GM10266 (cell line): ENCODE results near the gene ITPKC.
A peak's percentile ranks its signal among the peaks of the same experiment; 100 is the strongest.

Source experiments
- DNase-seq: peaks from one replicate; pipeline ENCODE4 v3.0.0; 2012; ENCODE audit errors: extremely low spot score
- TF ChIP-seq, protein P1 (sequence below): IDR thresholded peaks from 2 replicates; pipeline ENCODE4 v1.5.1; 2012; ENCODE audit warnings: mild to moderate bottlenecking, low read depth; ENCODE audit not compliant: control insufficient read depth, insufficient read depth; ENCODE audit errors: missing control alignments

Gene ITPKC

DNA sequence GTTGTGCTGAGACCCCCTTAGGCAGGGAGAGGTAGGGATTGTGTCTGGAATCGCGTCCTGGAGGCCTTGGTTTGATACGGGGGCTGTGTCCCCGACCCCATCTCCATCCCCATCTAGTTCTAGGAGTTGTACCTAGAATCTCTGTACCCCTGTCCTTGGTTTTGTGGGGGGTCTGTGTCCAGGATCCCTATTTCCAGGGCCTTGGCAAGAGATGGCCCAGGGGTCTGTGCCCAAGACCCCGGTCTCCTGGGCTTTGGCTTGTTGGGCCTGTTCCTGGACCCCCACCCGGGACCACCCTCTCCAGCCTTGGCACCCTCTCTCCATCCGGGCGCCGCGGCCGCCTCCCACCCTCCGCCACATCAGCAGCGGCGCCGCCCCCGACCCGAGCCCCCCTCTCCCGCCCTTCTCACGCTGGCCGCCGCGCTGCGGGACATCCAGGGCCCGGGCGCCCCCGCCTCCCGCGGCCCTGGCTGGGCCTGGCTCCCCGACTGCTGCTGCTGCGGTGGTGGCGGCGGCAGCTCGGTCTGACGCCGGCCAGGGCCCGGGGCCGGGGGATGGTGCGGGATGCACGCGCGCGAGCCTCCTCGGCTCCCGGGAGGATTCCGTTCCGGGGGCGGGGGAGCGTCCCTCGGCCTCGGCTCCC lies 26.7 kb upstream of the ITPKC start, which contains the start of gene NUMBL:
TSS of gene NUMBL (minus strand) at position 602 of the 643 bp plus-strand sequence. CDS start at position 434, 168 bp downstream.
- TF ChIP-seq, protein P1, sequence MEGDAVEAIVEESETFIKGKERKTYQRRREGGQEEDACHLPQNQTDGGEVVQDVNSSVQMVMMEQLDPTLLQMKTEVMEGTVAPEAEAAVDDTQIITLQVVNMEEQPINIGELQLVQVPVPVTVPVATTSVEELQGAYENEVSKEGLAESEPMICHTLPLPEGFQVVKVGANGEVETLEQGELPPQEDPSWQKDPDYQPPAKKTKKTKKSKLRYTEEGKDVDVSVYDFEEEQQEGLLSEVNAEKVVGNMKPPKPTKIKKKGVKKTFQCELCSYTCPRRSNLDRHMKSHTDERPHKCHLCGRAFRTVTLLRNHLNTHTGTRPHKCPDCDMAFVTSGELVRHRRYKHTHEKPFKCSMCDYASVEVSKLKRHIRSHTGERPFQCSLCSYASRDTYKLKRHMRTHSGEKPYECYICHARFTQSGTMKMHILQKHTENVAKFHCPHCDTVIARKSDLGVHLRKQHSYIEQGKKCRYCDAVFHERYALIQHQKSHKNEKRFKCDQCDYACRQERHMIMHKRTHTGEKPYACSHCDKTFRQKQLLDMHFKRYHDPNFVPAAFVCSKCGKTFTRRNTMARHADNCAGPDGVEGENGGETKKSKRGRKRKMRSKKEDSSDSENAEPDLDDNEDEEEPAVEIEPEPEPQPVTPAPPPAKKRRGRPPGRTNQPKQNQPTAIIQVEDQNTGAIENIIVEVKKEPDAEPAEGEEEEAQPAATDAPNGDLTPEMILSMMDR = no peak
- DNase-seq = no peak

DNA sequence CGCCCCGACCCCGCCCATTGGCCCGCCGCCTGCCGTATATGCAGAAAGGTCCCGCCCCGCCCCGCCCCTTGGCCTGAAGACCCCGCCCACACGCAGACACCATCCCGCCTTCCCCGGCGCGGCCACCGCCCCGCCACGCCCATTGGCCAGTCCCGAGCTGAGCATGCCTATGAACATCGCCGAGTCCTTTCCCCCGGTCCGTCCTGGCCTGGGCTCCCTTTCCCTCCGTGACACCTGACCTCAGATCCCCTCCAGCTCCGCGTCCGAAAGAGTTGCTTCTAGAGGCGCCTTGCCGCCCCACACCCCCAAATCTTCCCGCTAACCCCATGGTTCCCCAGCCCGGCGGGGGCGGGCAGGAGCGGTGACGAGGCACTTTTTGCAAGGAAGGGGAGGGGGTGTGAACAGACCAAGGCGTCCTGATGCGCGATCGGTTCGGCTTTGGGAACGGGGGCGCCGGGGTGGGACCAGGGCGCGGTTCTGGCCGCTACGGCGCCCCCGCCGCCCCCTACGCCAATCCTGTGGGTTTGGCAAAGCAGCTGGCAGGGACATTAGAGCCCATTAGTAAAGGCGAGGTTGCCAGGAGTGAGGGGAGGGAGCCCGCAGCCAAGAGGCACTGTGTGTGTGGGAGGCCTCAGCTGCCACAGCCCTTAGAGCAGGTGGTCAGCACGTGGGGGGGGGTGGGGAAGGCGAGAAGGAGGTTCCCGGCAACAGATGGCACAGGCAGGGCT lies 26.1 kb upstream of the ITPKC start:
- TF ChIP-seq, protein P1 = no peak
- DNase-seq = peak; percentile 99

DNA sequence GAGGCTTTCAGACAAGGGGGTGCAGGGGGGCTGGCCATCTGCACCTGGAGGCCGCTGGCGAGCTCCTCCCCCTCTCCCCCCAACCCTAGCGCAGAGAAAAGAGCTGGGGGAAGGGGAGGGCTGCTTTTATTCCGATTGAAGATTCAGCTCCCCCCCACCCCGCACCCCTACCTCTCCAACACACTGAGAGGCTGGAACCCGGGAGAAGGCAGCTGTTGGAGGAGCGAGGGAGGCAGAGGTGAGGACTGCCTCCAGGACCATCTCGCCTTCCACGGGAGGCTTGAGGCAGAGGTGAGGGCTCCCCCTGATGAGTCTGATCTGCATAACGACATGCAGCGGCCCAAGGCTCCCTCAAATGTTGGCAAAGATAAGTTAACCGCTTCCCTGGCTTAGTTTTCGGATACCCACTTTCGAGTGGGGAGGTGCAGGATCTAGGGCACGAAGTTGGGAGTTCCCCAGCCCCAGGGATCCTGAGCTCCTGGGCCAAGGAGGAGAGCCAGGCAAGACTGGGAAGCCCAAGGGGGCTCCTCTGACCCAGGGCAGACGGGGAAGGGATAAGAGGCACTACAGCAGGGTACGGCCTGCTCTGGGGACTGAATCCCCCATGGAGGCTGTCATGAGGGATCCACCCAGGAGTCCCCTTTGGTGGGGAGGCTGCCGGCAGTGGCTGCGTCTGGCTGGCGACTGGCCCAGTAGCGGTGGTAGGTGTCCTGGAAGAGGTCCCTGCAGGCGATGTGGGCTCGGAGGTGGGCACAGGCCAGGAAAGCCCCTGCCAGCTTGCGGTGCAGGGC lies 25.3 kb upstream of the ITPKC start:
- DNase-seq = no peak
- TF ChIP-seq, protein P1 = no peak

DNA sequence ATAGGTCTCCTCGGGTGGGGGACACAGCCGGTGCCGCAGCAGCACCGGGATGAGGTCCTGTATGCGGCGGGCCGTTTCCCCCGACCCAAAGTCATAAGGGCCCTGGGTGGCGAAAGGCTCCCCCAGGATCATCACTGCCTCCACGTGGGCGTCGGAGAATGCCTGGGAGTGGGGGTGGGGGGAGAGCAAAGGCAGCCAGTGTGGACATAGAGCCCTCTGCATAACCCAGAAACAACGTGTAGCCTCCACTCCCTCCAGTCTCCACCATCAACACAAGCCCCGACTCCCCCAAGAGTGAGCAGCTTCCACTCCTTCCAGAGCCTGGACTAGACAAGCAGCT lies 24.7 kb upstream of the ITPKC start:
- TF ChIP-seq, protein P1 = no peak
- no peak for DNase-seq

DNA sequence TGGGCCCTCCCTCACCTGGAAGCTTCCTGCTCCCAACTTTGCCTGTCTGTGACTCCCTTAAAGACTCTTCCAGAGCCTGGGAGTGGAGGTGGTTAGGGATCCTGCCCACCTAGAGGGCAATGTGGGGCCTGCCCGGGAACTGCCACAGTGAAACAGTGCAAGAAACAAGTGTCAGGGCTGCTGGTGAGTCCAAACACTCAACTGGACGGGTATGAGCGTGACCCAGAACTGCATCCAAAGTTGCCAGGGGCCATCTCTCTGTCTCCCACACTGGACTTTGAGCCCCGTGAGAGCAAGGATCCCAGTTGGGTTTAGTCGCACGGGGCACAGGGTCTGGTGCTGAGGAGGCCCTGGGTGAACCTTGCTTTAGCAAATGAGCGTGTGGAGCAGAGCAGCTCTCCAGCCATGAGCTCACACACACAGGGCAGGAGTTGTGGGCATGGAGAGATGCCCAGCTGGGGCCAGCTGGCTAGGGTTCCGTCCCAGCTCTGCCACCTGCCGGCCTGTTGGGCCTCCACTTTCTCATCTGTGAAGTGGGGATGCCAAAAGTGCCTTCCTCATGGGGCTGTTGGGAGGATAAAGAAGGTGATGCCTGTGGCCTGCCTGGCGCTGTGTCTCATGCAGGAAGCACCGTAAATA lies 23.6 kb upstream of the ITPKC start:
- no peak for DNase-seq
- TF ChIP-seq, protein P1 = no peak

DNA sequence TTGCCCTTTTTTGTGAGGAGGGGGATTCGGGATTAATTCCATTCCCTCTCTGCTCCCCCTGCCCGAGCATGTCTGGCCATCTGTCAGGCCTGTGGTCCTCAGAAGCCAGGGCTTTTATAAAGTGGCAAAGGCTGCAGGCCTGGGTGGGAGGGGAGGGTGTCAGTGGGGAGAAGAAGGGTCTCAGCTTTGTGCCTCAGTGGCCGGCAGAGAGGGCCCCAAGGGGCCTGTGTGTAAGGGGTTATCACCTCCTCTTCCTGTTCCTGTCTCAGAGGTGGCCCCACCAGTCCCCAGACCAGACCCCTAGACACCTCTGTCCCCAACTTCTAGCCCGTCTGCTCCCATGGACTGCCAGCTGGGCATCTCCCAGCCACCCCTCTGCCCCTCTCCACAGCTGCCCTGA lies 23.0 kb upstream of the ITPKC start:
- DNase-seq = no peak
- TF ChIP-seq, protein P1 = no peak

DNA sequence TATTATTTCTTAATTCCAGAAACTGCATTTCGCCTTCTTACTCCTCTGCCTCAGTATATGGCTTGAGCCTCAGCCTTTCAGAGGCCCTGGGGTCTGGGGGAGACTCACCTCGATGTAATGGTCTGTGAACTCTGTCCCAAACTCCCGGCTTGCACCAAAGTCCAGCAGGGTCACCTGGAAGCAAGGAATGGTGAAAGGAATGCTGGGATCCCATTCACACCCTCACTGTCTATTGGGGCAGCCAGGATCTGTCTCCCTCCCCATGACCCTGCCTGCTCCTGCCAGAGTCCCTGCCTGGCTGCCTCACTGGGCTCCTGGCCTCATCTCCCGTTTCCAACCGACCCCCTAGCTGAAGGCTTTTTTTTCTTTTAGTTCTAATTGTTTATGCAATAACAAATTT lies 21.0 kb upstream of the ITPKC start:
- DNase-seq = no peak
- TF ChIP-seq, protein P1 = no peak
